Mucosa of descending colon (tissue), 3 donors: Measurements from ENCODE around the gene FAM107B. TPM values are rescaled to one million over a fixed set of nuclear protein-coding genes. Genes with fewer than 3 reads are reported as not detected.
A peak's percentile ranks its signal among the peaks of the same experiment; 100 is the strongest.

Source experiments
- ATAC-seq: fragments of 200-7000 bp; cut with Tn5 transposase; one replicate; pipeline ENCODE4 v1.9.1; 2020; ENCODE audit warnings: mild to moderate bottlenecking, moderate library complexity
- DNase-seq, 3 donors: peaks; one replicate each; pipeline ENCODE4 v3.0.0-alpha.2; 2020
- H3K36me3 ChIP-seq: fragments of 200-600 bp; one replicate; pipeline ENCODE4 v1.8.0; 2021; ENCODE audit warnings: low read depth, mild to moderate bottlenecking
- H3K4me1 ChIP-seq: fragments of 200-600 bp; one replicate; pipeline ENCODE4 v1.8.0; 2021; ENCODE audit warnings: low read depth, mild to moderate bottlenecking
- H3K4me3 ChIP-seq: fragments of 200-600 bp; one replicate; pipeline ENCODE4 v1.8.0; 2021; ENCODE audit warnings: mild to moderate bottlenecking
- H3K9me3 ChIP-seq: fragments of 200-600 bp; one replicate; pipeline ENCODE4 v1.8.0; 2021; ENCODE audit warnings: mild to moderate bottlenecking
- CTCF ChIP-seq: fragments of 200-600 bp; IDR thresholded peaks from one replicate; pipeline ENCODE4 v1.8.0; 2022; ENCODE audit warnings: antibody characterized with exemption, mild to moderate bottlenecking
- intact Hi-C, 2 donors: fragments of 100-400 bp; cut with DNase I in 1 of 2; cut with micrococcal nuclease in 1 of 2; formaldehyde crosslinking; loops; one replicate each; pipeline versions ENCODE4 v1.11.0 to v1.11.1; 2022; cut with DNase I, micrococcal nuclease
- total RNA-seq, 3 donors: library from RNA; stranded (reverse); fragmentation: NEBNext Ultra II Directional in 2 of 3; extraction: Animal tissue kit (Norgen Biotek cat#: 25700) in 2 of 3; gene quantifications; one replicate each; pipeline versions ENCODE4 v1.2.1 to v1.2.4, GENCODE V29; 2021 to 2023
- donor health status: DM: no; HTN: no; CAD: no; lungs with moderate emphysema.
- donor health status: DM: no; HTN: no; CAD: no.
- donor health status: DM: no; HTN: yes; CAD: no.

The FAM107B gene
- total RNA-seq, 3 donors from 2014 or later, result 45.6 to 77.7 (median 76.9) TPM

DNA sequence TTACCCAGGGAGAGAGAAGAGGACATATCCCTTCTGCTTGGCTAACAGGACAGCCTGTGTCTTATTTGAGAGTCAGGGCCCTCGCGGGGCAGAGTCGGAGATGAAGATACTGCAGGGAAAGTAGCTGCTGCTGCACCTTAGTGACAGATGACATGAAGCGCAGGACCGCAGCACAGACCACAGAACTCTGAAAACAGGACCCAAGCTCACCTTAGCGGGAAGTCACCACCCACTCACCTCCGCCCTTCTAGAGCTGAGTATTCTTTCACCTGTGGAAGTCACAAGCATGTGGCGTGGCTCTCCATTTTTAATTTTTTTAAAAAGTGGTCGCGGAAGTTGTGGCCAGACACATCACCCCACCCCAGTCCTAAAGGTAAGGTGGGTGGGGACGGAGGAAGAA, 191.4 kb downstream of the FAM107B start:
- Histone ChIP-seq H3K4me3 (no peak overlapping the region), H3K4me1 (peaks cover 8% of the 10 kb centered on the region), H3K9me3 (no peaks in the 10 kb centered on the region), H3K36me3 (no peaks in the 10 kb centered on the region)
- intact Hi-C loops, result no loop called here
- ATAC-seq (peak; percentile 72), DNase-seq (peak in 2 of 3 donors; percentile 54 to 78)
- no peak for TF ChIP-seq CTCF

GRCh38 chr10:14581553-14582321, 193.0 kb downstream of the FAM107B start:
- DNase-seq (no peak), ATAC-seq (peak; percentile 6)
- H3K4me3 ChIP-seq, result no peak overlapping the region
- no peak for TF ChIP-seq CTCF
- H3K4me1 ChIP-seq, result no peaks in the 10 kb centered on the region
- no peaks in the 10 kb centered on the region for H3K9me3 ChIP-seq
- H3K36me3 ChIP-seq, result no peaks in the 10 kb centered on the region
- intact Hi-C loops, result no loop called here

- no peaks in the 10 kb centered on the region for H3K9me3 ChIP-seq
- DNase-seq (no peak), ATAC-seq (no peak)
- TF ChIP-seq CTCF, result no peak
- no peak overlapping the region for H3K4me3 ChIP-seq
- H3K4me1 ChIP-seq, result no peaks in the 10 kb centered on the region
- intact Hi-C loops, result no loop called here
- no peaks in the 10 kb centered on the region for H3K36me3 ChIP-seq
Observed at GRCh38 chr10:14580671-14581332, 193.9 kb downstream of the FAM107B start.

DNA sequence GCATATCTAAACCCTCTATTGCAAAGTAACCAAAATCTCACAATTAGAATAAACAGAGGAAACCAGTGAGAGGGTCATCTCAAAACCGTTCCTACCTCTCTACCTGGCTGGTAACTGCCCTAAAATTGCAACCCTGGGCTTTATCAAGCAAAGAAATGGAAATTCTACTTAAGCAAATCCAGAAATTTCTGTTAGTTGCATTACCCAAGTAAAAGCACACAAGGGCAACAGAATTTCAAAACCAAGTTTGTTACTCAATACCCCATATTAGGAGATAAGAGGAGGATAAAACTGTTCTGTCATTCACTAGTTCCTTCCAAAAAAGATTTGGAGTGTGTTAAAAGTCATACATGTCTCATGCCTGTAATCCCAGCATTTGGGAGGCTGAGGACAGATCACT, 195.3 kb downstream of the FAM107B start:
- no peaks in the 10 kb centered on the region for H3K4me1 ChIP-seq
- intact Hi-C loops, result no loop called here
- DNase-seq (no peak), ATAC-seq (no peak)
- TF ChIP-seq CTCF, result no peak
- no peaks in the 10 kb centered on the region for H3K36me3 ChIP-seq
- no peak overlapping the region for H3K4me3 ChIP-seq
- no peaks in the 10 kb centered on the region for H3K9me3 ChIP-seq

- DNase-seq (no peak), ATAC-seq (no peak)
- no peak for TF ChIP-seq CTCF
- Histone ChIP-seq H3K4me3 (no peak overlapping the region), H3K36me3 (no peaks in the 10 kb centered on the region), H3K9me3 (no peaks in the 10 kb centered on the region), H3K4me1 (no peaks in the 10 kb centered on the region)
- intact Hi-C loops, result no loop called here
Observed at GRCh38 chr10:14578060-14578952, 196.4 kb downstream of the FAM107B start.
